A549 (cell line): Measurements from ENCODE around the gene TMEM190.

Experiments
- EHMT2 ChIP-seq: fragments of 200-600 bp; sonication (generic); IDR thresholded peaks from 2 replicates; pipeline ENCODE4 v1.6.1; 2016; ENCODE audit warnings: antibody characterized with exemption, low read depth, mild to moderate bottlenecking, moderate library complexity
- ESRRA ChIP-seq: fragments of 150-350 bp; IDR thresholded peaks from 2 replicates; pipeline ENCODE4 v1.6.1; 2014; ENCODE audit warnings: mild to moderate bottlenecking, low read length, borderline replicate concordance
- HDAC2 ChIP-seq: fragments of 200-600 bp; sonication (generic); IDR thresholded peaks from 2 replicates; pipeline ENCODE4 v1.6.1; 2016
- HOXA7 ChIP-seq: fragments of 250-450 bp; sonication (Bioruptor Pico); IDR thresholded peaks from 2 replicates; pipeline ENCODE4 v1.5.0; 2020; ENCODE audit warnings: mild to moderate bottlenecking, moderate library complexity
- POLR2A ChIP-seq: IDR thresholded peaks from 2 replicates; pipeline ENCODE4 v1.6.1; 2012; ENCODE audit warnings: mild to moderate bottlenecking, low read length
- SREBF2 ChIP-seq: fragments of 450-650 bp; IDR thresholded peaks from 2 replicates; pipeline ENCODE4 v1.6.1; 2014; ENCODE audit warnings: mild to moderate bottlenecking, moderate library complexity
- TF ChIP-seq, protein P1 (sequence below): fragments of >200 bp; sonication (Bioruptor Twin); formaldehyde crosslinking; IDR thresholded peaks from 3 replicates; pipeline ENCODE4 v1.5.1; 2016
- TF ChIP-seq, protein P2 (sequence below): fragments of 150-350 bp; IDR thresholded peaks from 2 replicates; pipeline ENCODE4 v1.6.1; 2014; ENCODE audit warnings: low read depth, mild to moderate bottlenecking, low read length
- TF ChIP-seq, protein P3 (sequence below): fragments of 200-600 bp; sonication (generic); IDR thresholded peaks from 2 replicates; pipeline ENCODE4 v1.6.1; 2016; ENCODE audit warnings: antibody characterized with exemption, mild to moderate bottlenecking, moderate library complexity

DNA sequence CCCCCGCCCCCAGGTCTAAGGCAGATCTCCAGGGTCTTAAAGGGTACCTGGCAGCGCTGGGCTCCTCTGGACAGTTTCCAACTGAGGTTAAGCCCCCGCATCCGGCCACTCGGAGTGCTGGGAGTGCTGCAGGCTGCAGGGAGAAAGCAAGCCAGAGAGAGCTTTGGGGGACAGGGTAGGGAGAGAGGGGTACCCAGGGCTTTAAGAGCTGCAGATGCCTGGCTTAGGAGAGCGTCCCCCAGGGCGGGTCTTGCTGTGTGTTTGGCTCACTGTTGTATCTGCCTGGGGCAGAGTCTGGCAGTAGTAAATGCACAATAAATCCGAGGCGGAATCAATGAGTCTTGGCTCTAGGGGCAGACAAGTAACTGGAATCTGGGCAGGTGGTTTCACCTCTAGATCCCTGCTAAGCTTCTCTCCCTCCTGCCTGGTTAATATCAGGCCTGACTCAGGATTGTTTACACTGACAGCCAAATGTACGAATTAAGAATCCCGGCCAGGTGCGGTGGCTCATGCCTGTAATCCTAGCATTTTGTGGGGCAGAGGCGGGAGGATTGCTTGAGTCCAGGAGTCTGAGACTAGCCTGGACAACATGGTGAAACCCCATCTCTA is 21.3 kb upstream of the TMEM190 start:
- TF ChIP-seq, protein P1, sequence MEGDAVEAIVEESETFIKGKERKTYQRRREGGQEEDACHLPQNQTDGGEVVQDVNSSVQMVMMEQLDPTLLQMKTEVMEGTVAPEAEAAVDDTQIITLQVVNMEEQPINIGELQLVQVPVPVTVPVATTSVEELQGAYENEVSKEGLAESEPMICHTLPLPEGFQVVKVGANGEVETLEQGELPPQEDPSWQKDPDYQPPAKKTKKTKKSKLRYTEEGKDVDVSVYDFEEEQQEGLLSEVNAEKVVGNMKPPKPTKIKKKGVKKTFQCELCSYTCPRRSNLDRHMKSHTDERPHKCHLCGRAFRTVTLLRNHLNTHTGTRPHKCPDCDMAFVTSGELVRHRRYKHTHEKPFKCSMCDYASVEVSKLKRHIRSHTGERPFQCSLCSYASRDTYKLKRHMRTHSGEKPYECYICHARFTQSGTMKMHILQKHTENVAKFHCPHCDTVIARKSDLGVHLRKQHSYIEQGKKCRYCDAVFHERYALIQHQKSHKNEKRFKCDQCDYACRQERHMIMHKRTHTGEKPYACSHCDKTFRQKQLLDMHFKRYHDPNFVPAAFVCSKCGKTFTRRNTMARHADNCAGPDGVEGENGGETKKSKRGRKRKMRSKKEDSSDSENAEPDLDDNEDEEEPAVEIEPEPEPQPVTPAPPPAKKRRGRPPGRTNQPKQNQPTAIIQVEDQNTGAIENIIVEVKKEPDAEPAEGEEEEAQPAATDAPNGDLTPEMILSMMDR, result no peak
- no peak for TF ChIP-seq POLR2A
- TF ChIP-seq EHMT2, result no peak
- TF ChIP-seq, protein P2, sequence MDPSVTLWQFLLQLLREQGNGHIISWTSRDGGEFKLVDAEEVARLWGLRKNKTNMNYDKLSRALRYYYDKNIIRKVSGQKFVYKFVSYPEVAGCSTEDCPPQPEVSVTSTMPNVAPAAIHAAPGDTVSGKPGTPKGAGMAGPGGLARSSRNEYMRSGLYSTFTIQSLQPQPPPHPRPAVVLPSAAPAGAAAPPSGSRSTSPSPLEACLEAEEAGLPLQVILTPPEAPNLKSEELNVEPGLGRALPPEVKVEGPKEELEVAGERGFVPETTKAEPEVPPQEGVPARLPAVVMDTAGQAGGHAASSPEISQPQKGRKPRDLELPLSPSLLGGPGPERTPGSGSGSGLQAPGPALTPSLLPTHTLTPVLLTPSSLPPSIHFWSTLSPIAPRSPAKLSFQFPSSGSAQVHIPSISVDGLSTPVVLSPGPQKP, result no peak
- TF ChIP-seq SREBF2, result no peak
- TF ChIP-seq, protein P3, sequence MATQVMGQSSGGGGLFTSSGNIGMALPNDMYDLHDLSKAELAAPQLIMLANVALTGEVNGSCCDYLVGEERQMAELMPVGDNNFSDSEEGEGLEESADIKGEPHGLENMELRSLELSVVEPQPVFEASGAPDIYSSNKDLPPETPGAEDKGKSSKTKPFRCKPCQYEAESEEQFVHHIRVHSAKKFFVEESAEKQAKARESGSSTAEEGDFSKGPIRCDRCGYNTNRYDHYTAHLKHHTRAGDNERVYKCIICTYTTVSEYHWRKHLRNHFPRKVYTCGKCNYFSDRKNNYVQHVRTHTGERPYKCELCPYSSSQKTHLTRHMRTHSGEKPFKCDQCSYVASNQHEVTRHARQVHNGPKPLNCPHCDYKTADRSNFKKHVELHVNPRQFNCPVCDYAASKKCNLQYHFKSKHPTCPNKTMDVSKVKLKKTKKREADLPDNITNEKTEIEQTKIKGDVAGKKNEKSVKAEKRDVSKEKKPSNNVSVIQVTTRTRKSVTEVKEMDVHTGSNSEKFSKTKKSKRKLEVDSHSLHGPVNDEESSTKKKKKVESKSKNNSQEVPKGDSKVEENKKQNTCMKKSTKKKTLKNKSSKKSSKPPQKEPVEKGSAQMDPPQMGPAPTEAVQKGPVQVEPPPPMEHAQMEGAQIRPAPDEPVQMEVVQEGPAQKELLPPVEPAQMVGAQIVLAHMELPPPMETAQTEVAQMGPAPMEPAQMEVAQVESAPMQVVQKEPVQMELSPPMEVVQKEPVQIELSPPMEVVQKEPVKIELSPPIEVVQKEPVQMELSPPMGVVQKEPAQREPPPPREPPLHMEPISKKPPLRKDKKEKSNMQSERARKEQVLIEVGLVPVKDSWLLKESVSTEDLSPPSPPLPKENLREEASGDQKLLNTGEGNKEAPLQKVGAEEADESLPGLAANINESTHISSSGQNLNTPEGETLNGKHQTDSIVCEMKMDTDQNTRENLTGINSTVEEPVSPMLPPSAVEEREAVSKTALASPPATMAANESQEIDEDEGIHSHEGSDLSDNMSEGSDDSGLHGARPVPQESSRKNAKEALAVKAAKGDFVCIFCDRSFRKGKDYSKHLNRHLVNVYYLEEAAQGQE, result no peak
- TF ChIP-seq ESRRA, result no peak
- no peak for TF ChIP-seq HOXA7 (CRISPR knock-in tag)
- TF ChIP-seq HDAC2, result no peak
